Astrocyte (in vitro differentiated cells and primary cell): ENCODE data around the gene RNGTT.

Experiments
- CTCF ChIP-seq: IDR thresholded peaks from 2 replicates; pipeline ENCODE4 v1.5.1; 2011; ENCODE audit warnings: low read depth, mild to moderate bottlenecking, inconsistent platforms, low read length, moderate library complexity; ENCODE audit not compliant: insufficient read depth
- EZH2 ChIP-seq: IDR thresholded peaks from 2 replicates; pipeline ENCODE4 v1.6.1; 2012; ENCODE audit warnings: mild to moderate bottlenecking, low read length, inconsistent platforms; ENCODE audit not compliant: insufficient read depth

DNA sequence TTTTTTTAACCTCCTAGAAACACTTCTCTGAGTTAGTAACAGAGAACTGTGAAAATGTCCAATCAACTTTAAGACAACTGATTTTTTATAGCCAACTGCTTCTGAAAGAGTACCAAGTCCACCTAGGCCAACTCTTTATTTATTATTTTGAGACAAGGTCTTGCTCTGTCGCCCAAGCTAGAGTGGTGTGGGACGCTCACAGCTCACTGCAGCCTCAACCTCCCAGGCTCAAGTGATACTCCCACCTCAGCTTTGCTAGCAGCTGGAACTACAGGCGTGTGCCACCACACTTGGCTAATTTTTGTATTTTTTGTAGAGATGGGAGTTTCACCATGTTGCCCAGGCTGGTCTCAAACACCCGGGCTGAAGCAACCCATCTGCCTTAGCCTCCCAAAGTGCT lies 331.6 kb downstream of the RNGTT start:
- TF ChIP-seq CTCF, result no peak
- no peak for TF ChIP-seq EZH2
